ENCODE data around the gene ARHGAP6.

The ARHGAP6 gene

GRCh38 chrX:11665168-11666111 is at the start of gene ARHGAP6:
Gene ARHGAP6, minus strand, starts transcription at chrX:11665920. Its CDS starts 1,092 bp downstream, at chrX:11664828.
- no peak for DNase-seq

- no peak for DNase-seq
Observed at GRCh38 chrX:11704725-11705495, 39.2 kb upstream of the ARHGAP6 start.

- DNase-seq = no peak
Observed at GRCh38 chrX:11703855-11704254, 38.1 kb upstream of the ARHGAP6 start.

- DNase-seq = no peak
Observed at GRCh38 chrX:11702965-11703631, 37.4 kb upstream of the ARHGAP6 start.

- DNase-seq = no peak
Observed at GRCh38 chrX:11702420-11702819, 36.7 kb upstream of the ARHGAP6 start.

- DNase-seq = no peak
Observed at GRCh38 chrX:11698702-11699101, 33.0 kb upstream of the ARHGAP6 start.

- no peak for DNase-seq
Observed at GRCh38 chrX:11688201-11688600, 22.5 kb upstream of the ARHGAP6 start.

- DNase-seq = no peak
Observed at GRCh38 chrX:11687157-11687556, 21.4 kb upstream of the ARHGAP6 start.

GRCh38 chrX:11683057-11683456 is 17.3 kb upstream of the ARHGAP6 start:
- no peak for DNase-seq

- DNase-seq = no peak
Observed at GRCh38 chrX:11678158-11678557, 12.4 kb upstream of the ARHGAP6 start.

- DNase-seq = no peak
Observed at GRCh38 chrX:11672213-11672612, 6.5 kb upstream of the ARHGAP6 start.

GRCh38 chrX:11670316-11670715 is 4.6 kb upstream of the ARHGAP6 start:
- no peak for DNase-seq

GRCh38 chrX:11666952-11667685 is 1.4 kb upstream of the ARHGAP6 start:
- DNase-seq = no peak

GRCh38 chrX:11666164-11666563 is 444 bp upstream of the ARHGAP6 start:
- DNase-seq = no peak

- DNase-seq = no peak
Observed at GRCh38 chrX:11664211-11665167, 1.2 kb downstream of the ARHGAP6 start.

GRCh38 chrX:11663875-11664210 is 1.9 kb downstream of the ARHGAP6 start:
- no peak for DNase-seq

- DNase-seq = no peak
Observed at GRCh38 chrX:11655282-11656015, 10.3 kb downstream of the ARHGAP6 start.

- no peak for DNase-seq
Observed at GRCh38 chrX:11648705-11649519, 16.8 kb downstream of the ARHGAP6 start.

- no peak for DNase-seq
Observed at GRCh38 chrX:11647138-11647537, 18.6 kb downstream of the ARHGAP6 start.

Data from NCI-H1930 (cell line).